ENCODE data around the gene NDC80.

The NDC80 gene

GRCh38 chr18:2653467-2653866 is 82.1 kb downstream of the NDC80 start:
- no peak overlapping the region for H3K4me3 ChIP-seq (ENCODE audit: low read depth, low read length)
- POLR2A ChIA-PET = no interaction called here
- CTCF ChIA-PET = no interaction called here

More at GRCh38 chr18:2653467-2653866, 82.1 kb downstream of the NDC80 start:
- Histone ChIP-seq H3K4me1 (ENCODE audit: control insufficient read depth, insufficient read depth, low read length) (peaks cover 2% of the 10 kb centered on the region; the same call in 1 of the 2 replicates), H3K36me3 (ENCODE audit: control insufficient read depth in 2 of 2, insufficient read depth in 1 of 2, low read length in 2 of 2) (no peaks in the 10 kb centered on the region), H3K9me3 (ENCODE audit: control insufficient read depth, insufficient read depth, low read depth, low read length) (no peaks in the 10 kb centered on the region), H3K27ac (ENCODE audit: extremely low read depth, low read depth, low read length) (no peak overlapping the region)
- TF ChIP-seq KLF7 (tag by site-specific recombination; IDR thresholded peaks at IDR 0.05; ENCODE audit: borderline replicate concordance) (no peak), ZNF791 (tag by site-specific recombination; IDR thresholded peaks at IDR 0.05) (no peak), ZNF26 (tag by site-specific recombination; IDR thresholded peaks at IDR 0.05) (no peak), ZNF473 (tag by site-specific recombination; IDR thresholded peaks at IDR 0.05) (no peak), ZNF704 (tag by site-specific recombination; IDR thresholded peaks at IDR 0.05) (no peak), ZFP69B (tag by site-specific recombination; IDR thresholded peaks at IDR 0.05) (no peak), REST (tag by site-specific recombination; IDR thresholded peaks at IDR 0.05) (no peak), PRDM2 (tag by site-specific recombination; IDR thresholded peaks at IDR 0.05; ENCODE audit: borderline replicate concordance) (no peak), ZNF843 (tag by site-specific recombination; IDR thresholded peaks at IDR 0.05) (no peak), ZNF302 (tag by site-specific recombination; IDR thresholded peaks at IDR 0.05; ENCODE audit: low read depth) (no peak), ZNF837 (tag by site-specific recombination; IDR thresholded peaks at IDR 0.05) (no peak), MZF1 (tag by site-specific recombination; IDR thresholded peaks at IDR 0.05; ENCODE audit: borderline replicate concordance) (no peak), ZNF391 (tag by site-specific recombination; IDR thresholded peaks at IDR 0.05; ENCODE audit: borderline replicate concordance, low read depth) (no peak), ZNF23 (tag by site-specific recombination; IDR thresholded peaks at IDR 0.05; ENCODE audit: borderline replicate concordance) (no peak), ZNF223 (tag by site-specific recombination; IDR thresholded peaks at IDR 0.05) (no peak), ZBTB7A (tag by site-specific recombination; IDR thresholded peaks at IDR 0.05; ENCODE audit: low read depth) (no peak), GLI2 (tag by site-specific recombination; IDR thresholded peaks at IDR 0.05; ENCODE audit: borderline replicate concordance, low read depth) (no peak), ZNF239 (tag by site-specific recombination; IDR thresholded peaks at IDR 0.05) (no peak), ELK4 (IDR thresholded peaks at IDR 0.05; ENCODE audit: borderline replicate concordance, low read depth, low read length) (no peak)
